GM18499 (cell line): Measurements from ENCODE around the gene CNOT6L.

Experiments
- ATAC-seq: cut with Tn5 transposase; IDR thresholded peaks from one replicate; pipeline ENCODE4 v1.9.1; 2021; ENCODE audit warnings: moderate number of reproducible peaks; ENCODE audit not compliant: insufficient read depth, unreplicated experiment

CNOT6L gene

DNA sequence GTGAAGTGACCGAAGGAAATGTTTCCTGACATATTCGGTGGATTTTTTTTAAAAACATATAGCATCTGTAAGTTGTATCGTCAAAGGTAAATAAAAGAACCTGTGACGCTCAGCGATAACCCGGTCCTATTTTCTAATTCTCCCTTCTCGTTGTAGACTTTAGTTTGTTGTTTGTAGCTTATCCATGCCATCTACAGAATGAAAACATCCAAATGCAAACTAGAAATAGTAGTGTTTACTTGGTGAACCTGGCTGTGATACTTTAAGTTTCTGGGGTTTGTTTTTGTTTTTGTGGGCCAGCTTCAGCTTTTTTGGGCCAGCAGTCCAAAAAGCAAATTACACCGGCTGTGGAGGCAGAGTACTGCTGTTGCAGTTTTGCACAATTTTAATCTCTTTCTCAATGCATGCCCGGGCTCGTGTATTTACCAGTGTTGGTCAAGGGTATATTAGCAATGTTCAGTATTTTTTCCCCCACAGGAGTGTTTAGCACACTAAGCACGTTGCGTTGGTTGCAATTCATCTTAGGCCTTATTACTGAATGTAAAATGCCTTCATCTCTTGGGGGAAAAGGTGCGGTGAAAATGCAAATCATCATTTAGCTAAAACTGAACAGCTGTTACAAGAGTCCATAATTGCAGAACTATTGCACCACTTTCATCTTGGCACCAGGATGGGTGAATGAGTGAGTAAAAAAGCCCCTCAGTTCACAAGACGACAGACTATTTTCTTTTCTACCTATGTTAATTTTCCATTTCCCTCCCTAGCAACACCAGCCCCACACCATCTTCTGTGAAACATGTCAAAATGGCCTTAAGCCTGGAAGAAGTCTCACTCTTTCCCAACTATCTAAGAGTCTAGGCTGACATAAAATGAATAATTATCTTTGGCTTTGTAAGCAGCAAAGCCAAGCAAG lies 1.7 kb upstream of the CNOT6L start:
- ATAC-seq = no peak

DNA sequence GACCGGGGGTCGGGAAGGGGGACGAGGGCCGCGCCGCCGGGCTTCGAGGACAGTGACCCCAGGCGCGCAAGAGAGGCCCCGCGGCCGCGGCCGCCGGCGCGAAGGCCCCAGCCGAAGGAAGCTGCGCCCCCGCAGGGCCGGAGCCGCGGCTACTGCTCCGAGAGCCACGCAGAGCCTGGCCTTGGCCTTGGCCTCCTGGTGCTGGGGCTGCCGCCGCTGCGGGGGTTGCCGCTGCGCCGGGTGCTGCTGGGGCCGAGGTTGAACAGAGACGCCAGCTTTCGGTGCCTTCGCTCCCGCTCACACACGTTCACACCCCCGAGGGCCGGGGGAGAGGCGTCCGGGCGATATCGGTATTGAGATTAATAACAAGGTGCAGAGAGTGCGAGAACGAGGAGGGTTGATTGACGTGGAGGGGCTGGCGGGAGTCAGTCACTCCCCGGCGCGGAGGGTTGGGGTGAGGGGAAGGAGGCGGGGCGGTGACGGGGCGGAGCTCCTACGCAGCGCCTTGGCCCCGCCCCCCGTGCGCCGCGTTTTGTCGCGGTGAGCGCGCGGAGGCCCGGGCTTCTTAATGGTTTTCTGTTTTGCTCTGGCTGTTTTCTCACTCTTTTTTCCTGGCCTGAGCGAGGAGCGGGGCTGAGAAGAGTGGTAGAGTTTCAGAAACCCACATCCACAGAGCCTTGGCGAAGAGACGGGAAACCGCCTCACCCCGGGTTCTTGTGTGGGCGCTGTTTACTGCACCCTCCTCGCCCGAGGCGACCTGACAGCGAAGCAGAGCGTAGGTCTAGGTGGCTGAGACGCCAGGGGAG lies 878 bp upstream of the CNOT6L start:
- peak; percentile 52 for ATAC-seq

DNA sequence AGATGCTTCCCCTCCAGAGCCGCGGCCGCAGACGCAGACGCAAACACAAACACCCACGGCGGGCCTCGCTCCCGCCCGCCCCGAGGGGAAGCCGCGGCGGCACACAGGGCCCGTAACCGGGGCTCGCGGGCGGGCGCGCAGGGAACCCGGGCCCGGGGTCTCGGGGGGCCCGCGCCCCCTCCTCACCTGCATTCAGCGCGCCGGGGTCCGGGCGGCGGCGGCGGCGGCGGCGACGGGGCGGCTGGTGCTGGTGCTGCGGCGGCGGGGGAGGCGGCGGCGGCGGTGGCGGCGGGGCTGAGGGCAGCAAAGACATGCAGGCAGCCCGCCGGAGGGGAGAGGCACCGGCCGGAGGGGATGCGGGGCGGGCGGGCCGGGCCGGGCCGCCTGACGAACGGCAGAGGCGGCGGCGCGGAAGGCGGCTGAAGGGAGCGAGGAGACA lies 255 bp upstream of the CNOT6L start:
- no peak for ATAC-seq

DNA sequence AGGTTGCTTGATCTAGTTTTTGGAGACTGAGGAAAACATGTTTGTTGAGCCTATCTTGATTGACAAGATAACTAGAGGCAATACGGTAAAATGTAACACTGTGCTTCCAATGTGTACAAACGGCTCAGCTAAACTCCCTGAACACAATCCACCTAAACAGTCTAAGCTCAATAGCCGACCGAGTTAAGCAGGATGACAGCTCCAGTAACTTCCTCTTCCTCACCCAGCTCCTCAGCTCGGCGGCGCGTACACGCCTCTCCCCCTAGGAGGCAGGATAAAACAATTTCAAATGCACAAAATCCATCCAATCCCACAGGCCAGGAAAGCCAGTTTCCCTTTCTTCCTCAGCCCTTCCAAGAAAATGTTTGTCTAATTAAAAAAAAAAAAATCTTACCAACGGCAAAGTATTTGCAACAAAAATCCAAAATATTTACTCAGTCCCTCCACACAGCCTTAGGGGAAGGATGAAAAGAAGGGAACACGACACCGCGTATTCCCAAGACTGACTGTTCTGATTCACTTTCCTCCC lies 1.0 kb downstream of the CNOT6L start:
- ATAC-seq = no peak

DNA sequence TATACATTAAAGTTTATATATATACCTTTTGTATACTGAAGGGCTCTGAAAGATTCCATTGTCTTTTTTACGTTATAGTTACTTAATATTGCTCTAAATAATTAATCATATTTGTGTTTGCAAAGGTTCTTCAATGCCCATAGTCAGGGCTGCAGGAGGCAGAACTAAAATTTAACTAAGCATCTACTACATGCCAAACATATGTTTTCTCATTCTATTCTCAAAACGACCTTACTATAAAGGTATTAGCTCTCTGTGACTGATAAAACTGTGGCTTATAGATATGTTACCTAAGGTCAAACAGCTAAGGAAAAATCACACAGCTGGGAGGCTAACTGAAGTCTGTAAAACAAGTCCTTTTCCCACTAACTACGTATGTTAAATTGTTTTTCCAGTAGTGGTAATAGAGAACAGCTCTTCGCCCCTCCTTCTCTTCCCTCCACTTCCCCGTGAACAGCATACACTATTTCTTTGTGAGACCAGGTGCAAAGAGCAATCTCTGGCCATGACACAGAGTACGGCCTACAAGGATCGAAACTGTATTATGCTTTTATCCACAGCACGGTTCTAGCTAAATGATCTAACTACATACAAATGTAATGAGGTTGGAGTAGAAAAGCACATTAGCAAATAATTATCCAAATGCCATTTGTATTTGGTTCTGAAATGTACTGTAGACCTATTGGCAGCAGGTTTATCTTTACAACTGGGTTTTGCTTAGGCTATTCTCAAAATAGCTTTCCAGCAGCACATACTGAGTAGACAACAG lies 1.7 kb downstream of the CNOT6L start:
- no peak for ATAC-seq

DNA sequence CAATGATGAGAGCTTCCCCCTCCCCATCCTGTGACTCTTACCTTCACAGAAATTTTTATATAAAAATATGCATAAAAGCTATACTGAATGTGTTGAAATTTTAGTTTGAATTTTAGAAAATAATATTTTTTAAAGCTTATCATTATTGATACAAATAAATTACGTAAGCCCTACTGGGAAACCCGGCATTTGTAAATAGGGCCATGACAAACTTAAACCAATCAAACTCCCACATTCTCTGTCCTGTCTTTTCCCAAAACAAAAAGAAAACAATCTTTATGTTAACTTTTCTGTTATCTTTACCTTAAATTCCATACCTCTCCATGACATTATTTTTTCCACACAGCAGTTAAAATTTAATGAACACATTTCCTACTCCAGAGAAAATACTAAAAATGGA lies 2.6 kb downstream of the CNOT6L start:
- no peak for ATAC-seq

DNA sequence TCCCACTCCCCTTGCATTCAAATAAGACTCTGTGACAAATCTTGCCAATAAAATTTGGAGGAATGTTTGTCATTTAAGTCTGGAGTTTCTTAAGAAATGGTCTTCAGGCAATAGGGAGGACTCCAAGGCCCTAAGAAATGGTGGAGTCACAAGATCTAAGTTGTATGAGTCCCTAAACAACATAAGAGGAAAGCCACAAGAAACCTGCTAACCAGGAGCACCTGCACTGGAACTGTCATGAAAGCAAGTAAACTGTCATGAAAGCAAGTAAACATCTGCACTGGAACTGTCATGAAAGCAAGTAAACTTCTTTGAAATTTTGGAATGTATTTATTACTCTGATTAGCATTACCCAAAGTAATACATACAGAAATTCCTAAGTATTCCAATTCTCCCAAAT lies 3.5 kb downstream of the CNOT6L start:
- ATAC-seq = no peak

DNA sequence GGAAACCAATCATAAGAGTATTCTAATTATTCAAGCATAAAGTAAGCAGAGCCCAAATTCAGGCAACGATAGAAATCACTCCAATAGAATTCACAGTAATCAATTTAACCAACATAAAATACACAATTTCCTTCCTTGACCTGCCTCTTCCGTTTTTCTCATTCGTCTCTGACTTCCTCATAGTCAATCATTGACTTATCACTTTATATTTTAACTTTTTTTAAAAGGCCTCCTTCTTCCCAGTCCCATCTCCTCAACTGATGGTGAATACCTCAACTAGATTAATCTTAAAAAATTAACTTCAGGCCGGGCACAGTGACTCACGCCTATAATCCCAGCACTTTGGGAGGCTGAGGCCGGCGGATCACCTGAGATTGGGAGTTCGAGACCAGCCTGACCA lies 13.3 kb downstream of the CNOT6L start:
- no peak for ATAC-seq

DNA sequence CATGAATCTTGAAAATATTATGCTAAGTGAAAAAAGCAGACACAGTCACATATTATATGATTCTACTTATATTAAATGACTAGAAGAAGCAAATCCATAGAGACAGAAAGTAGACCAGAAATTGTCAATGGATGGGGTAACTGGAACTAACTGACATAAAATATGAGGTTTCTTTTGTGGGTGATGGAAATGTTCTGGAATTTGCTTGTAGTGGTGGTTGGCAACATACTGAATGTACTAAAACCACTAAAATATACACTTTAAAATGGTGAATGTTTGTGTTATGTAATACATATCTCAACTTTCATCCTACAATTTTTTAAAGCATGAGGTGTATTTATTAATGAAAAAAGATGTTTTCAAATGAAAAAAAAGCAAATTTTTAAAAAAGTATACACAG lies 14.7 kb downstream of the CNOT6L start:
- no peak for ATAC-seq

DNA sequence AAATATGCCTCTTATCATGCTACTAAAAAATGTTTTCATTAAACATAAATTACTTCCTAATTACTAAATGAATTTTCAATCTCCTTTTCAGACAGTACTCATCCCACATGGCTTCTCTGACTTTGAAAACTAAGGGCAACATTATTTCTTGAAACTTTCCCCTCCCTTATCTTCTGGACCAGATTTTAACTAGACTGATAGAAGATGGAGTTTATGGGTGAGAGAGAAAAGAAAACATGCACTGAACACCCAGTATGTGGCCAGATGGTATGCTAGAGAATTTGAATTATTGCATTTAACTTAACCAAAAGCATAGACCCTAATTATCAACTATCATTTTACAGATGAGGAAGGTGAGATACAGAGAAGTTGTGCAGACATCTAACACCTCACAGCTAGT lies 16.8 kb downstream of the CNOT6L start:
- ATAC-seq = no peak

DNA sequence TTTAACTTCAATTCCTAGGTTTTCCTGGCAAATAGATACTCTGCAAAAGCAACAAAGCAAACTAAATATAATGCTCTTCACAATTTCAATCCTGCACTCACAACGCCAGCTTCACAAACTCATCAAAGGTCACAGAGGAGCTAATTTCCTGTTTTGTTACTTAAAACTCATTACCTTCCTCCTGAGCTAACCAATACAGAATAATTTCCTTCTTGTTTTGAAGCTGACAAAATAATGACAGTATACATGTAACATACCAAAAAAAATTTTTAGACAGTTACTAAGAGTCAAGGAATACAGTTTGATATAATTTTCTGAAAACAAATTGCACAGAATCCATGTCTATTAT lies 17.9 kb downstream of the CNOT6L start:
- no peak for ATAC-seq

DNA sequence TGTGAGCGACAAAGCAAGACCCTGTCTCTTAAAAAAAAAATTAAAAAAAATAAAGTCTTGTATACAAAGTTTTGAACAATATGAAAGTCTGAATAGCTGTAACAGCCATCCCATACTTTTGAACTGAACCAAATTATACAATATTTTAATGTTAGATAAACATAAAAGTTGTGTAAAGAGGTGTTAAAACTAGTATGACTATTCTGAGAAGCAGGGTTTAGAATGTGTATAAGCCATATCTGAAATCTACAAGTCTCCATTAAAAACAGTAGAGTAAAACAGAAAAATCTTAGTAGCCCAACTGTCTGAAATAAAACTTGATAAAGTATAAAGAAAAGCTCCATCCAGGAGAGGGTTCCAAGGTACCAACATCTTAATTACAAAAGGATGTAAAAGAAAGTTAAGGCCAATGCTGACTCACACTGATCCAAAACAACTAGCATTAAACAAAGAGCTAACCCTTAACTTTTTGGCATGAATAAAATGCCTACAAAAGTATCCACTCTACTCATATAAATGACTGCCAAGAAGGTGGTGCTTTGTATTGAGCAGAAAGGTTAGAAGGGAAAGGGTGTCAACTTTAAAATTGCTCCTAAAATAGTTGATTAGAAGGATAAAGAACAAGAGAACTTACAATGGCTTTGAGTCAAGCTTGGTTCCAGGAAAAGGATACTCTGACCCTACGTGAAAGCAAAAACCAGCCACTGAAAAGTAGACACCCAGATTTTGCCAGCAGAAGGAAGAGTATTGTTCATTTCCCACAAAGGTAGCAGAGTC lies 18.5 kb downstream of the CNOT6L start:
- no peak for ATAC-seq

DNA sequence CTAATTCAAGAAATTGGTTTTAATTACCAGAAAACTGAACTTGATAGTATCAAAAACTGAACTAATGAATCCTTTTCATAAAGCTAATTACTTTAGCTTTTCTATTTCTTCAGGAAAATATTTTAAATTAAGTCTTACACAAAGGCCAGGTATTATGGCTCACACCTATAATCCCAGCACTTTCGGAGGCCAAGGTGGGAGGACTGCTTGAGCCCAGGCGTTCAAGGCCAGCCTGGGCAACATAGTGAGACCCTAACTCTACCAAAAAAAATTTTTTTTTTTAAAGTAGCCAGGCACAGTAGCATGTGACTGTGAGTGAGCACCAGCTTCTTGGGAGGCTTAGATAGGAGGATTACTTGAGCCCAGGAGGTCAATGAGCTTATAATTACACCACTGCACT lies 19.1 kb downstream of the CNOT6L start:
- no peak for ATAC-seq

DNA sequence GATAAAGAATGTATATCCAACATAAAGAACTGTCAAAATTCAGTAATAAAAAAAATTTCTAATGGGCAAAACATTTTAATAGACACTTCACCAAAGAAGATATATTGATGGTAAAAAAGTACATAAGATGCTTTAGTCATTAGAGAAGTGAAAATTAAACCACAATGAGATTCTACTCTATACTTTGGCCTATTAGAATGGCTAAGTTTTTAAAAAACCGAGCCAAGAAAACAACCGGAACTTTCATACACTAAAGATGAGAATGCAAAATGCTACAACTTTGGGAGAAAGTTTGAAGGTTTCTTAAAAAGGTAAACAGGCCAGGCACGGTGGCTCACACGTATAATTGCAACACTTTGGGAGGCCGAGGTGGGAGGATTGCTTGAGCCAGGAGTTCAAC lies 20.8 kb downstream of the CNOT6L start:
- no peak for ATAC-seq

DNA sequence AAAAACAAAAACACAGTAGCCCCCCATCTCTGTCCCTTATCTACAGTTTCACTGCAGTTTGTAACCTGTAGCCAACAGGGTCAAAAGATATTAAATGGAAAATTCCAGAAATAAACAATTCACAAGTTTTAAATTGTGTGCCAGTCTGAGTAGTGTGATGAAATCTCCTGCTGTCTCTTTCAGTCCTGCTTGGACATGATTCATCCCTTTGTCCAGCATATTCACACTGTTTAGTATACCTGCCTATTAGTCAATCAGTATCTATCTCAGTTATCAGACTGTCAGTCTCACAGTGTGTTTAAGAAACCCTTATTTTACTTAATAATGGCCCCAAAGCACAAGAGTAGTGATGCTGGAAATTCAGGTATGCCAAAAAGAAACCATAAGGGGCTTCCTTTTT lies 21.9 kb downstream of the CNOT6L start:
- ATAC-seq = no peak

DNA sequence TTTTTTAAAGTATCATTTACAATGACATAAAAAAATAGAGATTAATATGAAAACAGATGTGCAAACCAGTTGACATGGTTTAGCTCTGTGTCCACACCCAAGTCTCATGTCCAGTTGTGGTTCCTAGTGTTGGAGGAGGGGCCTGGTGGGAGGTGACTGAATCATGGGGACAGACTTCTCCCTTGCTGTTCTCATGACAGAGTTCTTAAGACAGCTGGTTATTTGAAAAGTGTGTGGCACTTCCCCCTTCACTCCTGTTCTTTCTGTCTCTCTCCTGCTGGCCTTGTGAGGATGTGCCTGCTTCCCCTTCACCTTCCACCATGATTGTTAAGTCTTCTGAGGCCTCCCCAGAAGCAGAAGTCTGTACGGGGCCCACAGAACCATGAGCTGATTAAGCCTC lies 23.8 kb downstream of the CNOT6L start:
- ATAC-seq = no peak

DNA sequence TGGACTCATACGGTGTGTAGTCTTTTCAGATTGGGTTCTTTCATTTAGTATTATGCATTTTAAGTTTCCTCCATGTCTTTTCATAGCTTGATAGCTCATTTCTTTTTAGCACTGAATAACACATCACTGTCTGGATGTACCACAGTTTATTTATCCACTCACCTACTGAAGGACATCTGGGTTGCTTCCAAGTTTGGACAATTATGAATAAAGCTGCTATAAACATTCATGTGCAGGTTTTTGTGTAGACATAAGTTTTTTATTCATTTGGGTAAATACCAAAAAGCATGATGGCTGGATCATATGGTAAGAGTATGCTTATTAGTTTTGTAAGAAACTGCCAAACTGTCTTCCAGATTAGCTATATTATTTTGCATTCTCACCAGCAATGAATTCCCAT lies 29.0 kb downstream of the CNOT6L start:
- no peak for ATAC-seq

DNA sequence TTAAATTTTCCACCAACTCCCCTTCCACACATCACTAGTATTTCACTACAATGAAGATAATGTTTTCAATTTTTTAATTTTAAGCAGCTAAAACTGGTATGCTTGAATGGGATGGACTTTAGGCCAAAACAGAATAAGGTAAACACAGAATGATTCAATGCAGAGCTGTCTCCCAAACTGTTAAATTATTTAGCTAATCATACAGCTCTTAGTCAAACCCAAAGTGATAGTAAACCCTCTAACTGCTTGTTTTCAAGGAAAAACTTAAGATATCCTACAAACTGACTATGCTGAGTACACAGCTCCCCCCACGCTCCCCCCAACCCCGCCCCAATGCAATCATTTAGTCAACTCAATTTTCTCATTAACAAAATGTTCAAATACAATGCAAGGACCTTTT lies 30.2 kb downstream of the CNOT6L start:
- ATAC-seq = no peak

DNA sequence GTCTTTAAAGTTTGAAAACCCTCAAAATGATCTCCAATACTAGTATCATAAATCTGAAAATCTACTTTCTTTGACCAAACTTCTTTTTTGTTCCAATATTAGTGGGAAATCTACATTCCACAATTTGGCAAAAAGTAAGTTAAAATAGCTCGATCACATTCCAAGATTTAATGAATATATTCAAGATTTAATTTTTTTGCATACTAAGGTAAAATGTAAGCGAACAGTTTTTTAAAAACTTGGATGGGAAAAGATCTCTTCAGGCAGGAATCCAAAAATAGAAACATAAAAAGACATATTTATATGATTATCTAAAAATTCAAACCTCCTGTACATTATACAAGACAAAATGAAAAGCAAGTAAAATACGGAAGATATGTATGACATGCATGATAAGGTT lies 31.2 kb downstream of the CNOT6L start:
- no peak for ATAC-seq

DNA sequence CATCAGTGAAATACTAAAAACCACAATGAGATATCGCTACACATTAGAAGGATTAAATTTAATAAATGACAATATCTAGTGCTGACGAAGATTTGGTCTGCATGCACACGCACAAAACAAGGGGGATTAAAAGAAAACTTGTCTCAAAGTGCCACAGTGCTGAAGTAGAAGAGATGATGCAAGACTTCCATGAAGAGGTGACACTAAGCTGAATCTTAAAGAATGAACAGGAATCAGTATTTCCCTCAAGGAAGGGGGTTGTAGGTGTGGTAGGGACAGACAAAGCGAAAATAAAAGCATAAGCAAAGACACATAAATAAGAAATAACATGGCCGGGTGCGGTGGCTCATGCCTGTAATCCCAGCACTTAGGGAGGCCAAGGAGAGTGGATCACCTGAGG lies 33.5 kb downstream of the CNOT6L start:
- no peak for ATAC-seq
